HG03045 (cell line): ENCODE data around the gene NOSIP.

Experiments
- ATAC-seq: cut with Tn5 transposase; IDR thresholded peaks from one replicate; pipeline ENCODE4 v1.9.1; 2021; ENCODE audit warnings: mild to moderate bottlenecking, moderate library complexity; ENCODE audit not compliant: unreplicated experiment

NOSIP gene

DNA sequence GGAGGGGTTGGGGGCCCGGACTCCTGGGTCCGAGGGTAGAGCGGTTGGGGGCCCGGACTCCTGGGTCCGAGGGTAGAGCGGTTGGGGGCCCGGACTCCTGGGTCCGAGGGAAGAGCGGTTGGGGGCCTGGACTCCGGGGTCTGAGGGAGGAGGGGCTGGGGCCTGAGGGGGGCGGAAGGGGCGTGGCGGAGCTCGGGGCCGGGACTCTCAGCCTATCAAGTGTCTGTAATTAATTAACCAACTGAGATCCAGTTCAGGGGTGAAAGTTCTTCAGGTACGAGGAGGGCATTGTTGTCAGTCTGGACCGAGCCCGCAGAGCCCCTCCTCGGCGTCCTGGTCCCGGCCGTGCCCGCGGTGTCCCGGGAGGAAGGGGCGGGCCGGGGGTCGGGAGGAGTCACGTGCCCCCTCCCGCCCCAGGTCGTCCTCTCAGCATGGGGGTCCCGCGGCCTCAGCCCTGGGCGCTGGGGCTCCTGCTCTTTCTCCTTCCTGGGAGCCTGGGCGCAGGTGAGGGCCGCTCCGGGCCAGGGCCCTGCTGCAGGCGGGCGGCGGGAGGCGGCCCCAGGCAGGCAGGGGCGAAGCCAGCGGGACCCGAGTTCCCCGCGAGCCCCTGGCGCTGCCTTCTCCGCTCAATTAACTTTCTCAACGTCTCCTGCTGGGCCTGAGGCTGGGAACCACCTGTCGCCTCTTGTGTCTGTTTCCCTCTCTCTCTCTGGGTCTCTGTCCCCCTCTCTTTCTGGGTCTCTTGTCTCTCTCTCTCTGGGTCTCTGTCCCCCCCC is 67.2 kb downstream of the NOSIP start:
- no peak for ATAC-seq

DNA sequence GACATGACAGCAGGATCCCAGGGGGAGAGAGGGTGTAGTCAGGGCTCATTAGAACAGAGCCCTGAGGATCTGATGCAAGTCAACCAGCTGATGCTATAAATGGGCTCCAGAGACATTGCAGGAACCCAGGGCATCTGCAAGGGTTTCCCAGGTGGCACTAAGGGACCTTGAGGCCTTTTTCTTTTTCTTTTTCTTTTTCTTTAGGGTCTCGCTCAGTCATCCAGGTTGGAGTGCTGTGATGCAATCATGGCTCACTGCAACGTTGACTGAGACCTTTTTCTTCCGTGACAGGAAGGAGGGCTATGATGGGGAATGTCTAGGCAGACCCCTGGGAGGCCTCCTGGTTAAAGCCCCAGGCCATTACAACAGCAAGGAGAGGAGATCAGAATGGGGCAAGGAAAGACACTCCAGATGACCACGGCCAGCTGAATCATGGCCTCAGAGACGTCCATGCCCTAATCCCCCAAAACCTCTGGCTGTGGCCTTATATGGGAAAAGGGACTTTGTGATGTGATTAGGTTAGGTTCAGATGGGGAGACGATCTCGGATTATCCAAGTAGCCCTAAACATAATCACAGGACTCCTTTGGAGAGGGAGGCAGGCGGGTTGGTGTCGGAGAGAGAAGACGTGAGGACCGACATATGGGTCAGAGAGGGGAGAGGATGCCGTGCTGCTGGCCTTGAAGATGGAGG is 72.4 kb downstream of the NOSIP start:
- no peak for ATAC-seq

DNA sequence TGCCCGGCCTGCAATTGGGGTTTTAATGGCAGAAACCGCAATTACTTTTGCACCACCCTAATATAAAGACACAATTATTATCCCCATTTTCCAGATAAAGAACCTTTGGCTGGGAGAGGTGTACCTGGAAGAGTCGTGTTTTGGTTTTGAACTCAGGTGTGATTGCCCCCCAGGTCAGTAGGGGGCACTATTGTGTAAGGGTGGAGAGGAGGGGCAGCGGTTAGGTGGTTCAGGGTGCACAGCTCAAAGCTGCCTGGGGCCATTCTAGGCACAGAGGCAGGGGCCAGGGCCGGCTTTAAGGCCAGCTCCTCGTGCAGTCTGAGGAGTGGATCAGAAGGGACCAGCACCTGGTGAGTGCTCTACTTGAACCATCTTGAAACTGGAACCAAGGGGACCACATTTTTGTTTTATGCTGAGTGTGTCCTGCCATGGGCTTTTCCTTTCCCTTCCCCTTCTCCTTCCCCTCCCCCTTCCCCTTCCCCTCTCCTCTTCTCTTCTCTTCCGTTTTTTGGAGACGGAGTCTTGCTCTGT is 73.7 kb downstream of the NOSIP start:
- ATAC-seq, result no peak
